PC-9 (cell line): Measurements from ENCODE around the gene APPL2. TPM values are rescaled to one million over a fixed set of nuclear protein-coding genes. Genes with fewer than 3 reads are reported as not detected.

Experiments
- BruUV-seq: library from RNA; stranded (reverse); fragments of 400-500 nt; replicated peaks from 2 replicates; lab custom pipeline; 2021; lab: Mats Ljungman, UMichigan
- CTCF ChIA-PET: fragments of 300-600 bp; sonication (Branson Sonifier 250); formaldehyde crosslinking; loops from one replicate; lab custom pipeline; 2022; ENCODE audit warnings: antibody characterized with exemption; lab: Charles Lee
- POLR2A ChIA-PET: fragments of 300-600 bp; sonication (Branson Sonifier 250); formaldehyde crosslinking; loops from one replicate; lab custom pipeline; 2022; ENCODE audit warnings: antibody characterized with exemption; ENCODE audit not compliant: unreplicated experiment; lab: Charles Lee
- DNase-seq, 2 experiments: peaks; one replicate each; pipeline versions ENCODE4 v3.0.0 to v3.0.0-alpha.2; 2015 to 2022; ENCODE audit warnings: mixed read lengths in 1 of 2
- H2AFZ ChIP-seq: fragments of 200-600 bp; sonication (generic); 2 replicates; pipeline ENCODE4 v1.8.1; 2017; ENCODE audit warnings: antibody characterized with exemption
- H3F3A ChIP-seq: fragments of 200-600 bp; sonication (generic); 2 replicates; pipeline ENCODE4 v1.8.1; 2017; ENCODE audit warnings: antibody characterized with exemption, mild to moderate bottlenecking, low read depth; ENCODE audit not compliant: insufficient read depth
- H3K27ac ChIP-seq: fragments of 200-600 bp; sonication (generic); 2 replicates; pipeline ENCODE4 v1.6.1; 2016; ENCODE audit warnings: mixed run types
- H3K27me3 ChIP-seq: fragments of 200-600 bp; sonication (generic); 2 replicates; pipeline ENCODE4 v1.6.1; 2016; ENCODE audit warnings: low read depth, mixed run types; ENCODE audit not compliant: insufficient read depth
- H3K36me3 ChIP-seq: fragments of 200-600 bp; sonication (generic); 2 replicates; pipeline ENCODE4 v1.6.1; 2016; ENCODE audit warnings: low read depth, mixed run types
- H3K4me1 ChIP-seq: fragments of 200-600 bp; sonication (generic); replicated peaks from 2 replicates; pipeline ENCODE4 v1.6.1; 2016; ENCODE audit warnings: mixed run types; ENCODE audit not compliant: insufficient read depth
- H3K4me2 ChIP-seq: fragments of 200-600 bp; sonication (generic); 2 replicates; pipeline ENCODE4 v1.6.1; 2017; ENCODE audit warnings: mixed run types
- H3K4me3 ChIP-seq: fragments of 200-600 bp; sonication (generic); 2 replicates; pipeline ENCODE4 v1.6.1; 2016; ENCODE audit warnings: mixed run types
- H3K79me2 ChIP-seq: fragments of 200-600 bp; sonication (generic); 2 replicates; pipeline ENCODE4 v1.6.1; 2017; ENCODE audit warnings: low read depth, mixed run types
- H3K9me2 ChIP-seq: fragments of 200-600 bp; sonication (generic); 2 replicates; pipeline ENCODE4 v1.8.1; 2017; ENCODE audit warnings: mild to moderate bottlenecking; ENCODE audit not compliant: insufficient read depth
- H3K9me3 ChIP-seq: fragments of 200-600 bp; sonication (generic); 2 replicates; pipeline ENCODE4 v1.8.1; 2016; ENCODE audit warnings: low read depth; ENCODE audit not compliant: insufficient read depth
- H4K20me1 ChIP-seq: fragments of 200-600 bp; sonication (generic); 2 replicates; pipeline ENCODE4 v1.8.1; 2017; ENCODE audit not compliant: insufficient read depth
- CTCF ChIP-seq: fragments of 200-600 bp; sonication (generic); conservative IDR thresholded peaks from 2 replicates; pipeline ENCODE4 v1.6.1; 2017; ENCODE audit warnings: mixed run types, antibody characterized with exemption, mild to moderate bottlenecking, moderate library complexity
- EZH2 ChIP-seq: fragments of 200-600 bp; sonication (generic); IDR thresholded peaks from 2 replicates; pipeline ENCODE4 v1.8.0; 2017; ENCODE audit warnings: antibody characterized with exemption, low read depth
- intact Hi-C: fragments of 100-400 bp; cut with micrococcal nuclease; formaldehyde crosslinking; loops from one replicate; pipeline ENCODE4 v1.10.0; 2022; ENCODE audit not compliant: unreplicated experiment
- total RNA-seq: library from RNA; stranded (reverse); gene quantifications from 2 replicates; pipeline ENCODE4 v1.2.3, GENCODE V29; 2021

Gene APPL2
- total RNA-seq, 1 experiment from 2014 or later: 24.3 TPM

GRCh38 chr12:105220150-105220928, 15.6 kb downstream of the APPL2 start:
- no peaks in the 10 kb centered on the region for H3K79me2 ChIP-seq
- no TSS peak for BruUV-seq
- peaks cover 3% of the 10 kb centered on the region; the same call in 1 of the 2 replicates for H3F3A ChIP-seq
- TF ChIP-seq CTCF: no peak
- TF ChIP-seq EZH2: no peak
- no peaks in the 10 kb centered on the region for H4K20me1 ChIP-seq
- POLR2A ChIA-PET: no interaction called here
- no peaks in the 10 kb centered on the region for H3K9me3 ChIP-seq
- no peaks in the 10 kb centered on the region for H3K27me3 ChIP-seq
- H3K4me3 ChIP-seq: no peak overlapping the region
- H2AFZ ChIP-seq: no peak overlapping the region
- H3K36me3 ChIP-seq: no peaks in the 10 kb centered on the region; the same call in 1 of the 2 replicates
- H3K9me2 ChIP-seq: no peaks in the 10 kb centered on the region
- no peak overlapping the region for H3K4me2 ChIP-seq
- CTCF ChIA-PET: no interaction called here
- intact Hi-C loops: no loop called here
- no peak for DNase-seq
- peaks cover 12% of the 10 kb centered on the region for H3K4me1 ChIP-seq
- no peak overlapping the region for H3K27ac ChIP-seq

DNA sequence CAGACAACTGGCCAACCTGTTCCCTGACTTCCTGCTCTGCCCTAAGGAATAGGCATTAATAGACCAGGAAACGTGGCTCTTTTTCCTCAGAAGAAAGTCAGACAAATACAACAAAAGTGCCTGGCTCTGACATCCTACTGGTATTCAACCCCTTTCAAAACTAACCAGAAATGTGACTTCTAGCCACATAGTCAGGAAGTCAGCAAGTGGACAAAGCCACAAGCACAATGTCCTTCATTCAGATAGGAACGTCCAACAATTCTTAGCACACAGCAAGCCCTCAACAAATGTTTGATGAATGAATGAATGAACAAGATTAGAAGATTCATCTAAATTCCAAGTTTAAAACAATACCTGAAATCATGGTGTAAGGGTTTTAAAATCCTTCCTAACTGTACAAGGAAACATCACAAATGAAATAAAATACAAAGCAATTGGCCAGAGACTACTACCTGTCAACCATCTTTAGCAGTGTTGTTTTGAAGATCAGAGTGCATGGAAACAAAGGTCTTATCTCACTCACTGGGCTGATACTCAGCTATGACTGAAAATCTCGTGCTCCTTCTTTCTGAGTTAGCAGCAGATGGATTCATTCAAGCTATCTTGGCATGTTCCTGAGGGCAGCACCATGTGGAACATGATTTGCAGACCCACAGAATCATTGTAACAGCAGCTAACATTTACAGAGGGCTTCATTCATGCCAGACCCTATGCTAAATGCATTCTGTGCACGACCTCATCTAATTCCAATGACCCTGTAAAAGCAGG, 16.5 kb downstream of the APPL2 start:
- no peak overlapping the region for H3K27ac ChIP-seq
- H3K9me3 ChIP-seq: no peaks in the 10 kb centered on the region
- ChIA-PET POLR2A (no interaction called here), CTCF (no interaction called here)
- TF ChIP-seq CTCF: no peak
- no peak for TF ChIP-seq EZH2
- no peak for DNase-seq
- H3K27me3 ChIP-seq: no peaks in the 10 kb centered on the region
- H3K79me2 ChIP-seq: no peaks in the 10 kb centered on the region
- H3K36me3 ChIP-seq: no peaks in the 10 kb centered on the region; the same call in 1 of the 2 replicates
- no peak overlapping the region for H2AFZ ChIP-seq
- H3K9me2 ChIP-seq: no peaks in the 10 kb centered on the region
- no peak overlapping the region for H3K4me3 ChIP-seq
- BruUV-seq: no TSS peak
- H3F3A ChIP-seq: peaks cover 8% of the 10 kb centered on the region; the same call in 1 of the 2 replicates
- peaks cover 21% of the 10 kb centered on the region for H3K4me1 ChIP-seq
- no peak overlapping the region for H3K4me2 ChIP-seq
- H4K20me1 ChIP-seq: no peaks in the 10 kb centered on the region
- intact Hi-C loops: no loop called here

- BruUV-seq: no TSS peak
- CTCF ChIA-PET: no interaction called here
These were observed 17.5 kb downstream of the APPL2 start for GRCh38 chr12:105218434-105218833.

More at GRCh38 chr12:105218434-105218833, 17.5 kb downstream of the APPL2 start:
- POLR2A ChIA-PET: interaction anchor here (0.5 kb wide), 1 partner anchor 57 kb away, joined by 6 read pairs; no protein-coding TSS in a partner anchor
- H2AFZ ChIP-seq: no peak overlapping the region
- no peaks in the 10 kb centered on the region for H3K9me3 ChIP-seq
- H4K20me1 ChIP-seq: no peaks in the 10 kb centered on the region
- H3K4me3 ChIP-seq: no peak overlapping the region
- H3K27me3 ChIP-seq: no peaks in the 10 kb centered on the region
- peaks cover 8% of the 10 kb centered on the region; the same call in 1 of the 2 replicates for H3F3A ChIP-seq
- DNase-seq: no peak
- intact Hi-C loops: no loop called here
- H3K79me2 ChIP-seq: no peaks in the 10 kb centered on the region
- no peak overlapping the region for H3K27ac ChIP-seq
- H3K4me1 ChIP-seq: peaks cover 31% of the 10 kb centered on the region
- TF ChIP-seq CTCF (no peak), EZH2 (no peak)
- H3K36me3 ChIP-seq: no peaks in the 10 kb centered on the region; the same call in 1 of the 2 replicates
- H3K4me2 ChIP-seq: no peak overlapping the region
- no peaks in the 10 kb centered on the region for H3K9me2 ChIP-seq
